Astrocyte of the spinal cord (primary cell): Measurements from ENCODE around the gene THPO.

Source experiments
- DNase-seq: peaks from one replicate; pipeline ENCODE4 v3.0.0; 2011; ENCODE audit warnings: low read depth, low spot score
- H3K4me3 ChIP-seq: 2 replicates; pipeline ENCODE4 v1.5.1; 2011; ENCODE audit warnings: low read depth, mild to moderate bottlenecking, low read length, moderate library complexity
- CTCF ChIP-seq: IDR thresholded peaks from 2 replicates; pipeline ENCODE4 v1.5.1; 2012; ENCODE audit warnings: low read depth, mild to moderate bottlenecking, low read length, inconsistent platforms
- in situ Hi-C: cut with HindIII; loops from 2 replicates; pipeline ENCODE4 v1.10.0; 2017; ENCODE audit warnings: low sequenced_read_pairs

THPO gene

GRCh38 chr3:184391266-184391665, 13.3 kb upstream of the THPO start:
- no peak for DNase-seq
- in situ Hi-C loops = no loop called here
- no peak for TF ChIP-seq CTCF
- no peak overlapping the region for H3K4me3 ChIP-seq

- in situ Hi-C loops = no loop called here
- no peak for DNase-seq
- no peak for TF ChIP-seq CTCF
Measured at GRCh38 chr3:184389935-184390528, 12.0 kb upstream of the THPO start.

GRCh38 chr3:184389384-184389783, 11.4 kb upstream of the THPO start:
- DNase-seq = no peak
- in situ Hi-C loops = no loop called here
- TF ChIP-seq CTCF = no peak
- no peak overlapping the region for H3K4me3 ChIP-seq

More at GRCh38 chr3:184389935-184390528, 12.0 kb upstream of the THPO start:
- no peak overlapping the region for H3K4me3 ChIP-seq

GRCh38 chr3:184388936-184389230, 10.9 kb upstream of the THPO start:
- in situ Hi-C loops = no loop called here
- no peak for TF ChIP-seq CTCF
- no peak for DNase-seq
- H3K4me3 ChIP-seq = no peak overlapping the region

GRCh38 chr3:184388164-184388935, 10.3 kb upstream of the THPO start:
- in situ Hi-C loops = no loop called here
- TF ChIP-seq CTCF = no peak
- H3K4me3 ChIP-seq = no peak overlapping the region
- DNase-seq = no peak

GRCh38 chr3:184387174-184387714, 9.2 kb upstream of the THPO start:
- in situ Hi-C loops = no loop called here

More at GRCh38 chr3:184387174-184387714, 9.2 kb upstream of the THPO start:
- TF ChIP-seq CTCF = no peak
- no peak for DNase-seq
- H3K4me3 ChIP-seq = no peak overlapping the region
